Measurements from ENCODE around the gene SKA2. TPM values are rescaled to one million over a fixed set of nuclear protein-coding genes. Genes with fewer than 3 reads are reported as not detected.

SKA2 gene
- total and polyA plus RNA-seq, 10 of the 15 experiments (the other 5 are each of a cell fraction or from before 2014, with no cell fraction given): 40.3 to 137 (median 112) TPM

DNA sequence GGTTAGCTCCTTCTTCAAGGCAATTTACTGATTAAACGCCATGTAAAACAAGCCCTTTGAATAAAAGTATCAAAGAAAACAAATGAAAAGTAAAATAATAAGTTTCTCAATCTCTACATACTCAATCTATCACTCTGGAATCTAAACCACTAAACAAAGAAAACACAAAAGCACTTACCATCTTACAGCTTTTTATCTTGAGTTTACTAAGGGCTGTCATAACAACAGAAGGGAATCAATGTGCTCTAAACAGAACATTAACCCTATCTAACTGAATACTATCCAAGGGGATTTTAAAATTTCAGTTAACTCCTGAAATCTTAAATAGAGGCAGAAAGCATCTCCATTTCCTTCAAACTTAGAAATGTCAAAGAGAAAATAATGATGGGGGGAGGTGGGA lies 3.4 kb downstream of the SKA2 start:
- peak overlapping the region; percentile 11 for H3K4me3 ChIP-seq
- H2AFZ ChIP-seq (ENCODE audit: control insufficient read depth, low read depth, low read length): no peak overlapping the region
- H3K27ac ChIP-seq (ENCODE audit: control insufficient read depth, insufficient read depth): no peak overlapping the region; the same call in 1 of the 2 replicates
- CTCF ChIA-PET: interaction anchor here (0.7 to 3.1 kb wide), 8 partner anchors 14 to 633 kb away, joined by 3 to 15 read pairs (median 4); partner anchors contain the start of genes CLTC and TRIM37
- H3K36me3 ChIP-seq (ENCODE audit: control insufficient read depth in 2 of 2, insufficient read depth in 2 of 2, low read length in 1 of 2): no peaks in the 10 kb centered on the region; a peak in 1 of 4 replicates
- 95% methylated on average over 1 of the region's 1 CpG for WGBS (ENCODE audit: insufficient coverage, insufficient replicate concordance, low lambda C conversion rate, missing lambda C conversion rate)
- TF ChIP-seq CREM (IDR thresholded peaks at IDR 0.05; ENCODE audit: low read depth) (no peak), BMI1 (IDR thresholded peaks at IDR 0.05; ENCODE audit: borderline replicate concordance) (no peak), POLR2AphosphoS2 (IDR thresholded peaks at IDR 0.05; ENCODE audit: low read depth, low read length) (no peak), CBFB (IDR thresholded peaks at IDR 0.05; ENCODE audit: low read depth) (no peak), SUZ12 (IDR thresholded peaks at IDR 0.05; ENCODE audit: unreplicated experiment) (no peak)
- ATAC-seq (no peak), DNase-seq (ENCODE audit: low read depth, low spot score) (no peak), FAIRE-seq (no peak)
- POLR2A ChIA-PET: interaction anchor here (0.5 to 1.9 kb wide), 6 partner anchors 10 to 58 kb away, joined by 3 to 9 read pairs (median 3); partner anchors contain the start of gene TRIM37
- H3K4me1 ChIP-seq (ENCODE audit: control insufficient read depth, insufficient read depth, low read length): peaks cover 3% of the 10 kb centered on the region; the same call in 1 of the 2 replicates
- BruUV-seq (replicated peaks): no TSS peak
- in situ Hi-C loops (cut with MboI): no loop called here
- RAD21 ChIA-PET (ENCODE audit: unreplicated experiment): interaction anchor here (0.9 to 1.2 kb wide), 4 partner anchors 10 to 125 kb away, joined by 3 to 4 read pairs (median 3); partner anchors contain the start of gene TRIM37
- H3K27me3 ChIP-seq (replicated peaks in 1 of 2; ENCODE audit: control insufficient read depth in 2 of 2, insufficient read depth in 2 of 2, low read length in 1 of 2): no peaks in the 10 kb centered on the region
- H3K9ac ChIP-seq (ENCODE audit: control insufficient read depth, insufficient read depth, low read length): no peak overlapping the region
- intact Hi-C loops (cut with micrococcal nuclease; ENCODE audit: unreplicated experiment): no loop called here
- H3K9me3 ChIP-seq (replicated peaks; ENCODE audit: control insufficient read depth, insufficient read depth, low read length): no peaks in the 10 kb centered on the region
- no peaks in the 10 kb centered on the region for H4K20me1 ChIP-seq (ENCODE audit: control insufficient read depth, insufficient read depth)
- peak overlapping the region; percentile 47; the same call in 1 of the 2 replicates for H3K4me2 ChIP-seq (ENCODE audit: control insufficient read depth, insufficient read depth)
- SMC1A ChIA-PET (ENCODE audit: uncharacterized antibody, unreplicated experiment): interaction anchor here (1.0 to 1.8 kb wide), 9 partner anchors 9 to 59 kb away, joined by 3 to 10 read pairs (median 3); partner anchors contain the start of gene TRIM37
- H3K79me2 ChIP-seq (ENCODE audit: control insufficient read depth, insufficient read depth, low read length): peaks cover 92% of the 10 kb centered on the region

DNA sequence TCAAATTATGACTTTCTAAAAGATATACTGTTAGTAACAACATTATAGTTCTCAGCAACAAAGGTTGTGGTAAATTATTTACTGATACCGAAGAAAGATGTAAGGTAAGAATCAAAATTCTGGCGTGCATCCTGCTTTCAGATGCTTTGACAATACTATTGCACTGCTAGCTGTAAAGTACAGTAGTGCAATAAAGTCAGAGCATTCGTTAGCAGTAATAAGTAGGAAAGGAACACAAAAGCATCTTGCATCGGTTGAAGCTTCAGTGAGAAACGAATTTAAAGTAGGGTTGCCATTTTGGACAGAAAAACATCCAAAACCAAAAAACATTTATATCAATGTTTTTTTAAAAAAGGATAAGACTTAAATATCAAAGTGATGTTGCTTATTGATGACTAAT lies 4.0 kb downstream of the SKA2 start:
- CTCF ChIA-PET: interaction anchor here (0.8 to 3.1 kb wide), 6 partner anchors 15 to 632 kb away, joined by 3 to 15 read pairs (median 4); no protein-coding TSS in a partner anchor
- H3K4me2 ChIP-seq (ENCODE audit: control insufficient read depth, insufficient read depth): peak overlapping the region; percentile 57; the same call in 1 of the 2 replicates
- POLR2A ChIA-PET: interaction anchor here (0.5 to 1.9 kb wide), 4 partner anchors 11 to 58 kb away, joined by 3 to 9 read pairs (median 4); partner anchors contain the start of gene TRIM37
- TF ChIP-seq, protein P1, sequence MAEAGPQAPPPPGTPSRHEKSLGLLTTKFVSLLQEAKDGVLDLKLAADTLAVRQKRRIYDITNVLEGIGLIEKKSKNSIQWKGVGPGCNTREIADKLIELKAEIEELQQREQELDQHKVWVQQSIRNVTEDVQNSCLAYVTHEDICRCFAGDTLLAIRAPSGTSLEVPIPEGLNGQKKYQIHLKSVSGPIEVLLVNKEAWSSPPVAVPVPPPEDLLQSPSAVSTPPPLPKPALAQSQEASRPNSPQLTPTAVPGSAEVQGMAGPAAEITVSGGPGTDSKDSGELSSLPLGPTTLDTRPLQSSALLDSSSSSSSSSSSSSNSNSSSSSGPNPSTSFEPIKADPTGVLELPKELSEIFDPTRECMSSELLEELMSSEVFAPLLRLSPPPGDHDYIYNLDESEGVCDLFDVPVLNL (IDR thresholded peaks at IDR 0.05; ENCODE audit: low read depth, low read length): no peak
- TF ChIP-seq MLLT1 (IDR thresholded peaks at IDR 0.05): no peak
- no peak for TF ChIP-seq ELK1 (IDR thresholded peaks at IDR 0.05; ENCODE audit: low read depth, low read length)
- TF ChIP-seq, protein P2, sequence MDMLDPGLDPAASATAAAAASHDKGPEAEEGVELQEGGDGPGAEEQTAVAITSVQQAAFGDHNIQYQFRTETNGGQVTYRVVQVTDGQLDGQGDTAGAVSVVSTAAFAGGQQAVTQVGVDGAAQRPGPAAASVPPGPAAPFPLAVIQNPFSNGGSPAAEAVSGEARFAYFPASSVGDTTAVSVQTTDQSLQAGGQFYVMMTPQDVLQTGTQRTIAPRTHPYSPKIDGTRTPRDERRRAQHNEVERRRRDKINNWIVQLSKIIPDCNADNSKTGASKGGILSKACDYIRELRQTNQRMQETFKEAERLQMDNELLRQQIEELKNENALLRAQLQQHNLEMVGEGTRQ (IDR thresholded peaks at IDR 0.05; ENCODE audit: borderline replicate concordance, low read depth, low read length): no peak
- TF ChIP-seq WRNIP1 (IDR thresholded peaks at IDR 0.05; ENCODE audit: borderline replicate concordance, low read depth, low read length): no peak
- no peak for TF ChIP-seq MYC (IDR thresholded peaks at IDR 0.05; ENCODE audit: insufficient read depth, insufficient read length, insufficient replicate concordance, low read length, severe bottlenecking)

More for the DNA sequence above, 4.0 kb downstream of the SKA2 start:
- ATAC-seq (no peak), FAIRE-seq (no peak), DNase-seq (ENCODE audit: low read depth, low spot score) (no peak)
- H2AFZ ChIP-seq (ENCODE audit: control insufficient read depth, low read depth, low read length): no peak overlapping the region
- RAD21 ChIA-PET (ENCODE audit: unreplicated experiment): interaction anchor here (0.9 kb wide), 1 partner anchor 126 kb away, joined by 3 read pairs; no protein-coding TSS in a partner anchor
- no peak overlapping the region for H3K27ac ChIP-seq (ENCODE audit: control insufficient read depth, insufficient read depth)
- no peak overlapping the region for H3K9ac ChIP-seq (ENCODE audit: control insufficient read depth, insufficient read depth, low read length)
- H3K27me3 ChIP-seq (replicated peaks in 1 of 2; ENCODE audit: control insufficient read depth in 2 of 2, insufficient read depth in 2 of 2, low read length in 1 of 2): no peaks in the 10 kb centered on the region
- in situ Hi-C loops (cut with MboI): no loop called here
- H3K4me3 ChIP-seq: no peak overlapping the region
- peaks cover 87% of the 10 kb centered on the region for H3K79me2 ChIP-seq (ENCODE audit: control insufficient read depth, insufficient read depth, low read length)
- H4K20me1 ChIP-seq (ENCODE audit: control insufficient read depth, insufficient read depth): no peaks in the 10 kb centered on the region
- H3K4me1 ChIP-seq (ENCODE audit: control insufficient read depth, insufficient read depth, low read length): peaks cover 3% of the 10 kb centered on the region; the same call in 1 of the 2 replicates
- no TSS peak for BruUV-seq (replicated peaks)
- SMC1A ChIA-PET (ENCODE audit: uncharacterized antibody, unreplicated experiment): interaction anchor here (1.1 to 1.8 kb wide), 4 partner anchors 9 to 41 kb away, joined by 3 to 10 read pairs (median 6); no protein-coding TSS in a partner anchor
- WGBS (ENCODE audit: insufficient coverage, insufficient replicate concordance, low lambda C conversion rate, missing lambda C conversion rate): 98% methylated on average over 5 of the region's 5 CpGs
- H3K36me3 ChIP-seq (ENCODE audit: control insufficient read depth in 2 of 2, insufficient read depth in 2 of 2, low read length in 1 of 2): no peaks in the 10 kb centered on the region; a peak in 1 of 4 replicates
- intact Hi-C loops (cut with micrococcal nuclease; ENCODE audit: unreplicated experiment): no loop called here
- no peaks in the 10 kb centered on the region for H3K9me3 ChIP-seq (replicated peaks; ENCODE audit: control insufficient read depth, insufficient read depth, low read length)
